BLaER1 treated with 17β-estradiol and CSF1 and Interleukin-3, amounts not matched to agents 10 nM and 100 nM (cell line): ENCODE results near the gene OVOL2.

ENCODE experiments used
- H3K27ac ChIP-seq, 11 experiments: shearing (Covaris generic); formaldehyde crosslinking; 2 replicates each; pipeline ENCODE4 v1.8.1; 2022
- H3K27me3 ChIP-seq, 11 experiments: shearing (Covaris generic); formaldehyde crosslinking; 2 replicates each; pipeline ENCODE4 v1.8.1; 2022
- H3K36me3 ChIP-seq, 11 experiments: shearing (Covaris generic); formaldehyde crosslinking; 2 replicates each; pipeline ENCODE4 v1.8.1; 2022
- H3K4me1 ChIP-seq, 10 experiments: shearing (Covaris generic); formaldehyde crosslinking; 2 replicates each; pipeline ENCODE4 v1.8.1; 2022
- H3K4me2 ChIP-seq, 11 experiments: shearing (Covaris generic); formaldehyde crosslinking; 2 replicates each; pipeline ENCODE4 v1.8.1; 2022
- H3K4me3 ChIP-seq, 10 experiments: shearing (Covaris generic); formaldehyde crosslinking; 2 replicates each; pipeline ENCODE4 v1.8.1; 2022
- H3K9ac ChIP-seq, 11 experiments: shearing (Covaris generic); formaldehyde crosslinking; 2 replicates each; pipeline ENCODE4 v1.8.1; 2022
- H3K9me3 ChIP-seq, 11 experiments: shearing (Covaris generic); formaldehyde crosslinking; replicated peaks in 1 of 11; 2 replicates each; pipeline ENCODE4 v1.8.1; 2022
- H4K20me1 ChIP-seq, 11 experiments: shearing (Covaris generic); formaldehyde crosslinking; 2 replicates each; pipeline ENCODE4 v1.8.1; 2022
- Cebpa-rat ChIP-seq, 11 experiments: shearing (Covaris generic); IDR thresholded peaks; 2 replicates each; pipeline ENCODE4 v1.8.1; 2022

Gene OVOL2

DNA sequence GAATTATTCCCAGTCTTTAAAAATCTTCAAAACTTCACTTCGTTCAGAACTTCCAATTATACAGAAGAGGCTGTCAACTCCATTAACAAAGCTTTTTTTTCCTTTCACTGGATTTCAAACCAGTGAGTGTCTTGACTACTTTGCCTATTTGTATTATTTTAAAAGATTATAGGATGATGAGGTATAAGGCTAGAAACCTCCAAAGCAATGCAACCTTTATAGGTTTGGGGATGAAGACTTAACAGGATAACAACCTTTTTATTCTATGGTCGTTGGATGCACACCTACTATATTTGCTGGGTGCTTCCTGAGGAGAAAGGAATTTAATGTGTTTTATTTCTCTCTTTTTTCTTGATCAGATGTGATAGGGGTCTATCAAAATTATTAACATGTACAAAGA, 1.9 kb upstream of the OVOL2 start:
- Histone ChIP-seq H3K27ac (no peak overlapping the region), H4K20me1 (peaks cover 0 to 13% (median 4%) of the 10 kb centered on the region in 11 experiments; a peak in 7 of 22 replicates), H3K27me3 (peaks cover 49 to 62% (median 57%) of the 10 kb centered on the region in 11 experiments), H3K9ac (no peak overlapping the region), H3K4me3 (no peak overlapping the region), H3K4me2 (no peak overlapping the region), H3K9me3 (peaks cover 0 to 38% (median 17%) of the 10 kb centered on the region in 11 experiments; a peak in 17 of 22 replicates), H3K4me1 (peaks cover 0 to 26% (median 17%) of the 10 kb centered on the region in 10 experiments; a peak in 15 of 20 replicates), H3K36me3 (no peaks in the 10 kb centered on the region)
- no peak for TF ChIP-seq Cebpa-rat (IDR thresholded peaks at IDR 0.05)

- TF ChIP-seq Cebpa-rat (IDR thresholded peaks at IDR 0.05): no peak
- no peak overlapping the region for H3K4me2 ChIP-seq
- peaks cover 0 to 38% (median 17%) of the 10 kb centered on the region in 11 experiments; a peak in 17 of 22 replicates for H3K9me3 ChIP-seq
- peaks cover 56 to 69% (median 65%) of the 10 kb centered on the region in 11 experiments for H3K27me3 ChIP-seq
- H4K20me1 ChIP-seq: peaks cover 0 to 13% (median 4%) of the 10 kb centered on the region in 11 experiments; a peak in 7 of 22 replicates
- no peak overlapping the region for H3K4me3 ChIP-seq
- H3K36me3 ChIP-seq: no peaks in the 10 kb centered on the region
- H3K27ac ChIP-seq: no peak overlapping the region
- H3K4me1 ChIP-seq: peaks cover 0 to 31% (median 20%) of the 10 kb centered on the region in 10 experiments; a peak in 17 of 20 replicates
- no peak overlapping the region for H3K9ac ChIP-seq
Measured at GRCh38 chr20:18058661-18059467, 1.1 kb upstream of the OVOL2 start.

DNA sequence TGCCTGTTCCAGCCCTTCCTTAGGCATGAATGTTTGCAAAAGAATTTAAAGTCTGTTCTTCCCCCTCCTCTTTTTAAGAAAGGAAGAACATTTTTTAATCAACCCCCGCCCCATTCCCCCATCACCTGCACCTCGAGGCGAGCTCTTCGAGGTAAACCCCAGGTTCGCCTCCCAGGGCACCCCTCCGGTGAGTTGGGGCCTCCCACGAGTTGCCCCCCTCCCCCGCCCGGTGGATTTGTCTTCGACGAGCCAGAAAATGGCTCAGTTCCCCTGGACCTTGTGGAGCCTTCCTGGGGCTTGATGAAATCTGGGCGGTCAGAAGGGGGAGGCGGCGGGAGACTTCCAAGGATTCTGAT, 256 bp upstream of the OVOL2 start:
- Histone ChIP-seq H3K4me2 (peak overlapping the region in 10 of 11 experiments; percentile 46 to 95 (median 88); a peak in 15 of 22 replicates), H3K36me3 (no peaks in the 10 kb centered on the region), H3K9me3 (peaks cover 0 to 38% (median 17%) of the 10 kb centered on the region in 11 experiments; a peak in 17 of 22 replicates), H4K20me1 (peaks cover 0 to 13% (median 4%) of the 10 kb centered on the region in 11 experiments; a peak in 7 of 22 replicates), H3K27me3 (peaks cover 59 to 77% (median 70%) of the 10 kb centered on the region in 11 experiments), H3K9ac (no peak overlapping the region), H3K4me3 (peak overlapping the region in 8 of 10 experiments; percentile 36 to 69 (median 56); a peak in 9 of 20 replicates), H3K4me1 (peaks cover 0 to 40% (median 27%) of the 10 kb centered on the region in 10 experiments; a peak in 17 of 20 replicates), H3K27ac (no peak overlapping the region)
- no peak for TF ChIP-seq Cebpa-rat (IDR thresholded peaks at IDR 0.05)

GRCh38 chr20:18056174-18057100, 1.3 kb downstream of the OVOL2 start:
- peaks cover 0 to 13% (median 4%) of the 10 kb centered on the region in 11 experiments; a peak in 7 of 22 replicates for H4K20me1 ChIP-seq
- H3K4me1 ChIP-seq: peaks cover 0 to 44% (median 28%) of the 10 kb centered on the region in 10 experiments; a peak in 17 of 20 replicates
- peak overlapping the region; percentile 78 to 95 (median 91) for H3K4me2 ChIP-seq
- peaks cover 59 to 80% (median 72%) of the 10 kb centered on the region in 11 experiments for H3K27me3 ChIP-seq
- peak overlapping the region in 6 of 11 experiments; percentile 17 to 45 (median 28); a peak in 4 of 22 replicates for H3K9ac ChIP-seq
- peak overlapping the region; percentile 52 to 69 (median 58) for H3K4me3 ChIP-seq
- no peak overlapping the region for H3K27ac ChIP-seq
- H3K9me3 ChIP-seq: peaks cover 0 to 38% (median 17%) of the 10 kb centered on the region in 11 experiments; a peak in 17 of 22 replicates
- H3K36me3 ChIP-seq: no peaks in the 10 kb centered on the region
- TF ChIP-seq Cebpa-rat (IDR thresholded peaks at IDR 0.05): no peak

GRCh38 chr20:18055261-18055660, 2.5 kb downstream of the OVOL2 start:
- Histone ChIP-seq H4K20me1 (peaks cover 0 to 13% (median 4%) of the 10 kb centered on the region in 11 experiments; a peak in 7 of 22 replicates), H3K36me3 (no peaks in the 10 kb centered on the region), H3K27ac (no peak overlapping the region), H3K9ac (no peak overlapping the region), H3K9me3 (peaks cover 0 to 38% (median 17%) of the 10 kb centered on the region in 11 experiments; a peak in 17 of 22 replicates), H3K4me1 (peaks cover 0 to 44% (median 29%) of the 10 kb centered on the region in 10 experiments; a peak in 17 of 20 replicates), H3K4me2 (0 out of 22 replicates have a peak overlapping the region, but pooled peaks of 1 of the 11 experiments have one; percentile 0), H3K27me3 (peaks cover 59 to 77% (median 67%) of the 10 kb centered on the region in 11 experiments), H3K4me3 (0 out of 20 replicates have a peak overlapping the region, but pooled peaks of 1 of the 10 experiments have one; percentile 58)
- no peak for TF ChIP-seq Cebpa-rat (IDR thresholded peaks at IDR 0.05)

- Histone ChIP-seq H4K20me1 (peaks cover 0 to 13% (median 3%) of the 10 kb centered on the region in 11 experiments; a peak in 7 of 22 replicates), H3K9ac (no peak overlapping the region), H3K4me3 (no peak overlapping the region), H3K27me3 (peaks cover 40 to 53% (median 43%) of the 10 kb centered on the region in 11 experiments), H3K4me1 (peaks cover 8 to 53% (median 39%) of the 10 kb centered on the region in 10 experiments; a peak in 17 of 20 replicates), H3K36me3 (no peaks in the 10 kb centered on the region), H3K9me3 (peaks cover 0 to 25% (median 11%) of the 10 kb centered on the region in 11 experiments; a peak in 14 of 22 replicates), H3K27ac (no peak overlapping the region), H3K4me2 (peak overlapping the region in 7 of 11 experiments; percentile 52 to 85 (median 71); a peak in 11 of 22 replicates)
- TF ChIP-seq Cebpa-rat (IDR thresholded peaks at IDR 0.05): no peak
Measured at GRCh38 chr20:18052856-18053255, 4.9 kb downstream of the OVOL2 start.

GRCh38 chr20:18050628-18051027, 7.1 kb downstream of the OVOL2 start:
- H3K9me3 ChIP-seq: peaks cover 0 to 3% (median 0%) of the 10 kb centered on the region in 11 experiments; a peak in 1 of 22 replicates
- peaks cover 17 to 30% (median 21%) of the 10 kb centered on the region in 11 experiments for H3K27me3 ChIP-seq
- H4K20me1 ChIP-seq: peaks cover 0 to 4% (median 0%) of the 10 kb centered on the region in 11 experiments; a peak in 5 of 22 replicates
- H3K4me1 ChIP-seq: peaks cover 9 to 40% (median 28%) of the 10 kb centered on the region in 10 experiments; a peak in 16 of 20 replicates
- no peak overlapping the region for H3K4me3 ChIP-seq
- no peak overlapping the region for H3K9ac ChIP-seq
- H3K36me3 ChIP-seq: no peaks in the 10 kb centered on the region
- no peak overlapping the region for H3K27ac ChIP-seq
- no peak overlapping the region for H3K4me2 ChIP-seq
- TF ChIP-seq Cebpa-rat (IDR thresholded peaks at IDR 0.05): no peak

- no peaks in the 10 kb centered on the region for H4K20me1 ChIP-seq
Measured at GRCh38 chr20:18048176-18048575, 9.5 kb downstream of the OVOL2 start.

More at GRCh38 chr20:18048176-18048575, 9.5 kb downstream of the OVOL2 start:
- H3K4me1 ChIP-seq: peaks cover 17 to 28% (median 19%) of the 10 kb centered on the region in 10 experiments
- peak overlapping the region in 1 of 11 experiments; percentile 31; a peak in 1 of 22 replicates for H3K27ac ChIP-seq
- H3K4me2 ChIP-seq: peak overlapping the region; percentile 6 to 77 (median 50); a peak in 21 of 22 replicates
- peaks cover 0 to 7% (median 4%) of the 10 kb centered on the region in 11 experiments; a peak in 13 of 22 replicates for H3K9me3 ChIP-seq
- H3K36me3 ChIP-seq: no peaks in the 10 kb centered on the region
- no peak overlapping the region for H3K4me3 ChIP-seq
- H3K9ac ChIP-seq: peak overlapping the region in 1 of 11 experiments; percentile 6; a peak in 1 of 22 replicates
- H3K27me3 ChIP-seq: peaks cover 0 to 6% (median 0%) of the 10 kb centered on the region in 11 experiments; a peak in 7 of 22 replicates
- no peak for TF ChIP-seq Cebpa-rat (IDR thresholded peaks at IDR 0.05)
